Measurements from ENCODE around the gene ZNF804A. TPM values are rescaled to one million over a fixed set of nuclear protein-coding genes. Genes with fewer than 3 reads are reported as not detected.

ZNF804A gene
- total and polyA plus RNA-seq, 7 donors = 0.14 to 1.1 (median 0.31) TPM; not detected in 2

DNA sequence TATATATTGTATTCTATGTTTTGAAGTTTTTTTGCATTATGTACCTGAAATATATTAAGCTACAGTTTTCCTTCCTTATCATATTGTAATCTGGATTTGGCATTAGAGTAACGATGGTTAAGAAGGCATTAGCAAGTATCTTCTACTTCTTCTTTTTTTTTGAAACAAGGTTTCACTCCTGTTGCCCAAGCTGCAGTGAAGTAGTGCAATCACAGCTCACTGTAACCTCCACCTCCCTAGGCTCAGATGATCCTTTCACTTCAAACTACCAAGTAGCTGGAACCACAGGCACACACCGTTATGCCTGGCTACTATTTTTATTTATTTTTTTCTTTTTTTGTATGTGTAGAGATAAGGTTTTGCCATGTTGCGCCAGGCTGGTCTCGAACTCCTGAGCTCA lies 201.1 kb downstream of the ZNF804A start:
- TF ChIP-seq EP300 (IDR thresholded peaks at IDR 0.05) (no peak), POLR2A (IDR thresholded peaks at IDR 0.05) (no peak)
- TF ChIP-seq, protein P1, sequence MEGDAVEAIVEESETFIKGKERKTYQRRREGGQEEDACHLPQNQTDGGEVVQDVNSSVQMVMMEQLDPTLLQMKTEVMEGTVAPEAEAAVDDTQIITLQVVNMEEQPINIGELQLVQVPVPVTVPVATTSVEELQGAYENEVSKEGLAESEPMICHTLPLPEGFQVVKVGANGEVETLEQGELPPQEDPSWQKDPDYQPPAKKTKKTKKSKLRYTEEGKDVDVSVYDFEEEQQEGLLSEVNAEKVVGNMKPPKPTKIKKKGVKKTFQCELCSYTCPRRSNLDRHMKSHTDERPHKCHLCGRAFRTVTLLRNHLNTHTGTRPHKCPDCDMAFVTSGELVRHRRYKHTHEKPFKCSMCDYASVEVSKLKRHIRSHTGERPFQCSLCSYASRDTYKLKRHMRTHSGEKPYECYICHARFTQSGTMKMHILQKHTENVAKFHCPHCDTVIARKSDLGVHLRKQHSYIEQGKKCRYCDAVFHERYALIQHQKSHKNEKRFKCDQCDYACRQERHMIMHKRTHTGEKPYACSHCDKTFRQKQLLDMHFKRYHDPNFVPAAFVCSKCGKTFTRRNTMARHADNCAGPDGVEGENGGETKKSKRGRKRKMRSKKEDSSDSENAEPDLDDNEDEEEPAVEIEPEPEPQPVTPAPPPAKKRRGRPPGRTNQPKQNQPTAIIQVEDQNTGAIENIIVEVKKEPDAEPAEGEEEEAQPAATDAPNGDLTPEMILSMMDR (IDR thresholded peaks at IDR 0.05) = no peak
- 85 to 89% methylated on average over 4 of the region's 4 CpGs for WGBS, 2 donors
- H3K36me3 ChIP-seq = no peaks in the 10 kb centered on the region
- no peaks in the 10 kb centered on the region for H3K4me1 ChIP-seq
- DNase-seq = no peak
- H3K4me3 ChIP-seq = no peak overlapping the region
- no peaks in the 10 kb centered on the region for H3K27me3 ChIP-seq
- intact Hi-C loops (cut with DNase I) = no loop called here
- no peaks in the 10 kb centered on the region for H3K9me3 ChIP-seq
- H3K27ac ChIP-seq = no peak overlapping the region

DNA sequence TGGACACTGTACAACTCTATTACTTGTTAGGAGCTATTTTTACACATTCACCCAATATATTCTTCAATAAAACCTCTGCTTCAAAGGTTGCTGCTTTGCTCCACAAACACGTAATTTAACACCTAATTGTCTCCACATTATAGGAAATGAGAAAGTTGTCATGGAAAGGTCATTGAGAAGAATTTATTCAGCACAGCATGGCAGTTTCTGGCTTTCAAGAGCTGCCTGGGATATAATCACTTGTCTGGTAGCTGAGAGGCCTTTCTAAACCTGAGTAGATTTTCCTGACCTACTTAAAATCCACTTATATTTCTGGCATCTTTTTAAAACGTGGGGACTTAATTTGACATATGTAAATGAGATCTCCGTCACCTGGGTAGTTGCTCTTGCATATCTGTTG lies 216.1 kb downstream of the ZNF804A start:
- no peak for DNase-seq

DNA sequence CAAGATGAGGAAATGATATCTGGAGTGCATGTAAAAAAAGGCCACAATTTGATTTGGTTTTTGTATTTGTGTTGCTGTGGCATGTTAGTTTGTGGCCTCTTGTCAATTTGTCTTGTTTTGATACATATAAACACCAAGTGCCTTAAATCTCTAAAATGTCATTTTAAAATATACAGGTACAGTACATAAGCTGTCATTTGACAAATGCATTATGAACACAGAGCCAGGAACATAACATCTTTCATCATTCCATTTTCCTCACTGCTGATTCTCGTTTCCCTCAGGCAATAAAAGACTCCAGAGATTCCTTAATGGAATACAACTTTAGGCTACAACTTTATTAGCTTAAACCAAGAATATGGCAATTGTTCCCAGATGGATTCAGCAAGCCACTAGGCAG lies 217.5 kb downstream of the ZNF804A start:
- no peak overlapping the region for H3K27ac ChIP-seq
- 25 to 61% methylated on average over 1 of the region's 1 CpG for WGBS, 2 donors
- H3K9me3 ChIP-seq = no peaks in the 10 kb centered on the region
- no peaks in the 10 kb centered on the region for H3K36me3 ChIP-seq
- no peaks in the 10 kb centered on the region for H3K4me1 ChIP-seq
- TF ChIP-seq EP300 (IDR thresholded peaks at IDR 0.05) (no peak), POLR2A (IDR thresholded peaks at IDR 0.05) (no peak), POLR2AphosphoS5 (IDR thresholded peaks at IDR 0.05) (no peak)
- no peaks in the 10 kb centered on the region for H3K27me3 ChIP-seq
- no peak for DNase-seq
- no peak overlapping the region for H3K4me3 ChIP-seq
- intact Hi-C loops (cut with DNase I) = no loop called here

More for the DNA sequence above, 216.1 kb downstream of the ZNF804A start:
- intact Hi-C loops (cut with DNase I) = no loop called here
- H3K27me3 ChIP-seq = no peaks in the 10 kb centered on the region
- H3K4me1 ChIP-seq = no peaks in the 10 kb centered on the region
- TF ChIP-seq POLR2AphosphoS5 (IDR thresholded peaks at IDR 0.05) (no peak), POLR2A (IDR thresholded peaks at IDR 0.05) (no peak), EP300 (IDR thresholded peaks at IDR 0.05) (no peak)
- TF ChIP-seq, protein P1 (IDR thresholded peaks at IDR 0.05) = no peak
- H3K36me3 ChIP-seq = no peaks in the 10 kb centered on the region
- no peak overlapping the region for H3K4me3 ChIP-seq
- no peak overlapping the region for H3K27ac ChIP-seq
- WGBS, 2 donors = 69 to 73% methylated on average over 3 of the region's 3 CpGs
- H3K9me3 ChIP-seq = no peaks in the 10 kb centered on the region

DNA sequence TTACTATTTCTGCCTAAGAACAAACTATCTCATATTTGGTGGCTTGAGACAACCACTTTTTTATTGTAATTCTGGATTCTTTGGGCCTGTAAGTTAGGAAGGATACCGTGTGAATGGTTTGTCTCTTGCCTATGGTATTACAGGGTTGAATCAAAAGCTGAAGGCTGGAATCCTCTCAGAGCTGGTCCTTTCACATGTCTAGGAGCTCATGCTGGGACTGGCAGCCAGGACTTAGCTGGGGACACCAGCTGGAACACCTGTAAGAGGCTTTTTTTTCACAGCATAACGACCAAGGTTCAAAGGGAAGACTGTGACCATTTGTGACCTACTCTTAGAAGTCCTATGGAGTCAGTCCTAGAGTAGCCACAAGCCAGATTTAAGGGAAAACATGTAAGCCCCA lies 226.3 kb downstream of the ZNF804A start:
- 54 to 64% methylated on average over 2 of the region's 2 CpGs for WGBS, 2 donors

DNA sequence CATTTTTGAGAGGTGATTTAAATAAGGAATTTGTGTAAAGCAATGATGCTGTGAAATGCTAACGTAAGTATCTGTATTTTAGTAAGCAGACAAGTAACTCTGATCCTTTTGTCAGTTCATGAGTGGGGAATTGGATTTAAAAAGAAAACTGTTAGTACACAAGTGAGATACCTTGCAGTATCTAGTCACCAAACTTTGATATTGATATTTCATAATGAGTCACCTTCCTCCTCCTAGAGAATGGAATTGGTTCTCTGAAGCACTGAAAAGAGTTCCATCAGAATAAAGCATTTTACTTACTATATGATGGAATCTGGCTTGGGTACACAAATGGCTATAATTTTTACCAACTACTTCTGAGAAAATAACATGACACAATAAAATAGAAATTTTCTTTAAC lies 232.2 kb downstream of the ZNF804A start:
- no peak overlapping the region for H3K27ac ChIP-seq
- no peak for DNase-seq
- intact Hi-C loops (cut with DNase I) = no loop called here
- no peak overlapping the region for H3K4me3 ChIP-seq
- TF ChIP-seq EP300 (IDR thresholded peaks at IDR 0.05) (no peak), POLR2AphosphoS5 (IDR thresholded peaks at IDR 0.05) (no peak), POLR2A (IDR thresholded peaks at IDR 0.05) (no peak)
- TF ChIP-seq, protein P1 (IDR thresholded peaks at IDR 0.05) = no peak
- WGBS, 2 donors = 84 to 92% methylated on average over 1 of the region's 1 CpG
- no peaks in the 10 kb centered on the region for H3K9me3 ChIP-seq
- no peaks in the 10 kb centered on the region for H3K36me3 ChIP-seq
- no peaks in the 10 kb centered on the region for H3K27me3 ChIP-seq
- H3K4me1 ChIP-seq = no peaks in the 10 kb centered on the region

More for the DNA sequence above, 226.3 kb downstream of the ZNF804A start:
- Histone ChIP-seq H3K4me1 (no peaks in the 10 kb centered on the region), H3K27ac (no peak overlapping the region), H3K9me3 (no peaks in the 10 kb centered on the region), H3K27me3 (no peaks in the 10 kb centered on the region), H3K36me3 (no peaks in the 10 kb centered on the region), H3K4me3 (no peak overlapping the region)
- intact Hi-C loops (cut with DNase I) = no loop called here
- DNase-seq = no peak
- TF ChIP-seq POLR2AphosphoS5 (IDR thresholded peaks at IDR 0.05) (no peak), POLR2A (IDR thresholded peaks at IDR 0.05) (no peak), EP300 (IDR thresholded peaks at IDR 0.05) (no peak)
- TF ChIP-seq, protein P1 (IDR thresholded peaks at IDR 0.05) = no peak
